Sigmoid colon (tissue), 4 donors: ENCODE data around the gene FCGR3B.
"Not testable (repeated sequence)": the region's sequence is repeated elsewhere in the genome, so short reads cannot be mapped to it uniquely, and the experiment has no call there.

Experiments
- EP300 ChIP-seq, 4 donors: sonication (generic); formaldehyde crosslinking; IDR thresholded peaks; one replicate each; pipeline ENCODE4 v1.6.1; 2017; ENCODE audit warnings: antibody characterized with exemption in 4 of 4
- POLR2A ChIP-seq, 2 donors: fragments of 450-650 bp; IDR thresholded peaks; one replicate each; pipeline ENCODE4 v1.6.1; 2016; ENCODE audit warnings: antibody characterized with exemption in 2 of 2, mild to moderate bottlenecking in 2 of 2, moderate library complexity in 2 of 2
- TF ChIP-seq, protein P1 (sequence below), 4 experiments: fragments of 450-650 bp in 3 of 4; fragments of 200-600 bp in 1 of 4; IDR thresholded peaks; one replicate each; pipeline ENCODE4 v1.5.1; 2016 to 2019; ENCODE audit warnings: antibody characterized with exemption in 4 of 4, mild to moderate bottlenecking in 3 of 4, moderate library complexity in 2 of 4

DNA sequence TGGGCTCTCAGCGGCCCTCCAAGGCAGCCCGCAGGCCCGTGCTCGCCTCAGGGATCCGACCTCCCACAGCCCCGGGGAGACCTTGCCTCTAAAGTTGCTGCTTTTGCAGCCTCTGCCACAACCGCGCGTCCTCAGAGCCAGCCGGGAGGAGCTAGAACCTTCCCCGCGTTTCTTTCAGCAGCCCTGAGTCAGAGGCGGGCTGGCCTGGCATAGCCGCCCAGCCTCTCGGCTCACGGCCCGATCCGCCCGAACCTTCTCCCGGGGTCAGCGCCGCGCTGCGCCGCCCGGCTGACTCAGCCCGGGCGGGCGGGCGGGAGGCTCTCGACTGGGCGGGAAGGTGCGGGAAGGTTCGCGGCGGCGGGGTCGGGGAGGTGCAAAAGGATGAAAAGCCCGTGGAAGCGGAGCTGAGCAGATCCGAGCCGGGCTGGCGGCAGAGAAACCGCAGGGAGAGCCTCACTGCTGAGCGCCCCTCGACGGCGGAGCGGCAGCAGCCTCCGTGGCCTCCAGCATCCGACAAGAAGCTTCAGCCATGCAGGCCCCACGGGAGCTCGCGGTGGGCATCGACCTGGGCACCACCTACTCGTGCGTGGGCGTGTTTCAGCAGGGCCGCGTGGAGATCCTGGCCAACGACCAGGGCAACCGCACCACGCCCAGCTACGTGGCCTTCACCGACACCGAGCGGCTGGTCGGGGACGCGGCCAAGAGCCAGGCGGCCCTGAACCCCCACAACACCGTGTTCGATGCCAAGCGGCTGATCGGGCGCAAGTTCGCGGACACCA, 25.0 kb downstream of the FCGR3B start:
- TF ChIP-seq, protein P1, sequence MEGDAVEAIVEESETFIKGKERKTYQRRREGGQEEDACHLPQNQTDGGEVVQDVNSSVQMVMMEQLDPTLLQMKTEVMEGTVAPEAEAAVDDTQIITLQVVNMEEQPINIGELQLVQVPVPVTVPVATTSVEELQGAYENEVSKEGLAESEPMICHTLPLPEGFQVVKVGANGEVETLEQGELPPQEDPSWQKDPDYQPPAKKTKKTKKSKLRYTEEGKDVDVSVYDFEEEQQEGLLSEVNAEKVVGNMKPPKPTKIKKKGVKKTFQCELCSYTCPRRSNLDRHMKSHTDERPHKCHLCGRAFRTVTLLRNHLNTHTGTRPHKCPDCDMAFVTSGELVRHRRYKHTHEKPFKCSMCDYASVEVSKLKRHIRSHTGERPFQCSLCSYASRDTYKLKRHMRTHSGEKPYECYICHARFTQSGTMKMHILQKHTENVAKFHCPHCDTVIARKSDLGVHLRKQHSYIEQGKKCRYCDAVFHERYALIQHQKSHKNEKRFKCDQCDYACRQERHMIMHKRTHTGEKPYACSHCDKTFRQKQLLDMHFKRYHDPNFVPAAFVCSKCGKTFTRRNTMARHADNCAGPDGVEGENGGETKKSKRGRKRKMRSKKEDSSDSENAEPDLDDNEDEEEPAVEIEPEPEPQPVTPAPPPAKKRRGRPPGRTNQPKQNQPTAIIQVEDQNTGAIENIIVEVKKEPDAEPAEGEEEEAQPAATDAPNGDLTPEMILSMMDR (IDR thresholded peaks at IDR 0.05): not testable (repeated sequence)
- not testable (repeated sequence) for TF ChIP-seq EP300, POLR2A (IDR thresholded peaks at IDR 0.05)
